Thyroid gland (tissue), 4 donors: Measurements from ENCODE around the gene NUP62.

Experiments
- POLR2A ChIP-seq, 2 donors: fragments of 450-650 bp; IDR thresholded peaks; one replicate each; pipeline ENCODE4 v1.6.1; 2017; ENCODE audit warnings: antibody characterized with exemption in 2 of 2, mild to moderate bottlenecking in 2 of 2, moderate library complexity in 1 of 2
- TF ChIP-seq, protein P1 (sequence below), 6 experiments: fragments of 200-600 bp in 3 of 6; fragments of 450-650 bp in 3 of 6; sonication (generic) in 3 of 6; IDR thresholded peaks; one replicate each; pipeline ENCODE4 v1.5.1; 2016 to 2019; ENCODE audit warnings: antibody characterized with exemption in 6 of 6, mild to moderate bottlenecking in 2 of 6, inconsistent platforms in 1 of 6, moderate library complexity in 1 of 6

GRCh38 chr19:49956115-49956495 lies 26.8 kb upstream of the NUP62 start:
- TF ChIP-seq, protein P1, sequence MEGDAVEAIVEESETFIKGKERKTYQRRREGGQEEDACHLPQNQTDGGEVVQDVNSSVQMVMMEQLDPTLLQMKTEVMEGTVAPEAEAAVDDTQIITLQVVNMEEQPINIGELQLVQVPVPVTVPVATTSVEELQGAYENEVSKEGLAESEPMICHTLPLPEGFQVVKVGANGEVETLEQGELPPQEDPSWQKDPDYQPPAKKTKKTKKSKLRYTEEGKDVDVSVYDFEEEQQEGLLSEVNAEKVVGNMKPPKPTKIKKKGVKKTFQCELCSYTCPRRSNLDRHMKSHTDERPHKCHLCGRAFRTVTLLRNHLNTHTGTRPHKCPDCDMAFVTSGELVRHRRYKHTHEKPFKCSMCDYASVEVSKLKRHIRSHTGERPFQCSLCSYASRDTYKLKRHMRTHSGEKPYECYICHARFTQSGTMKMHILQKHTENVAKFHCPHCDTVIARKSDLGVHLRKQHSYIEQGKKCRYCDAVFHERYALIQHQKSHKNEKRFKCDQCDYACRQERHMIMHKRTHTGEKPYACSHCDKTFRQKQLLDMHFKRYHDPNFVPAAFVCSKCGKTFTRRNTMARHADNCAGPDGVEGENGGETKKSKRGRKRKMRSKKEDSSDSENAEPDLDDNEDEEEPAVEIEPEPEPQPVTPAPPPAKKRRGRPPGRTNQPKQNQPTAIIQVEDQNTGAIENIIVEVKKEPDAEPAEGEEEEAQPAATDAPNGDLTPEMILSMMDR (IDR thresholded peaks at IDR 0.05), result no peak
- no peak for TF ChIP-seq POLR2A (IDR thresholded peaks at IDR 0.05)
